NT2/D1 (cell line): ENCODE results near the gene TMEM208.

ENCODE experiments used
- DNase-seq: peaks from one replicate; pipeline ENCODE4 v3.0.0-alpha.2; 2011; ENCODE audit warnings: low read depth, low spot score
- H3K27me3 ChIP-seq: 2 replicates; pipeline ENCODE4 v1.6.0; 2011; ENCODE audit warnings: mild to moderate bottlenecking; ENCODE audit not compliant: insufficient read length, insufficient read depth
- H3K36me3 ChIP-seq: 2 replicates; pipeline ENCODE4 v1.6.1; 2011; ENCODE audit warnings: mild to moderate bottlenecking, low read length, mixed read lengths; ENCODE audit not compliant: insufficient read depth, insufficient read length
- H3K4me1 ChIP-seq: 2 replicates; pipeline ENCODE4 v1.5.1; 2011; ENCODE audit not compliant: insufficient read depth, insufficient read length
- H3K4me3 ChIP-seq: 2 replicates; pipeline ENCODE4 v1.5.1; 2011; ENCODE audit warnings: low read depth; ENCODE audit not compliant: insufficient read length
- H3K9ac ChIP-seq: 2 replicates; pipeline ENCODE4 v1.6.0; 2011; ENCODE audit warnings: low read depth; ENCODE audit not compliant: insufficient read length
- H3K9me3 ChIP-seq: 2 replicates; pipeline ENCODE4 v1.5.1; 2011; ENCODE audit warnings: mild to moderate bottlenecking, low read length; ENCODE audit not compliant: insufficient read depth
- SUZ12 ChIP-seq: IDR thresholded peaks from 2 replicates; pipeline ENCODE4 v1.6.1; 2011; ENCODE audit not compliant: insufficient read length, insufficient read depth; ENCODE audit errors: extremely low read depth
- YY1 ChIP-seq: IDR thresholded peaks from 2 replicates; pipeline ENCODE4 v1.6.1; 2011; ENCODE audit not compliant: insufficient read length, insufficient read depth
- ZNF274 ChIP-seq: IDR thresholded peaks from 2 replicates; pipeline ENCODE4 v1.6.1; 2011; ENCODE audit warnings: mild to moderate bottlenecking, low read depth, low read length

Gene TMEM208

DNA sequence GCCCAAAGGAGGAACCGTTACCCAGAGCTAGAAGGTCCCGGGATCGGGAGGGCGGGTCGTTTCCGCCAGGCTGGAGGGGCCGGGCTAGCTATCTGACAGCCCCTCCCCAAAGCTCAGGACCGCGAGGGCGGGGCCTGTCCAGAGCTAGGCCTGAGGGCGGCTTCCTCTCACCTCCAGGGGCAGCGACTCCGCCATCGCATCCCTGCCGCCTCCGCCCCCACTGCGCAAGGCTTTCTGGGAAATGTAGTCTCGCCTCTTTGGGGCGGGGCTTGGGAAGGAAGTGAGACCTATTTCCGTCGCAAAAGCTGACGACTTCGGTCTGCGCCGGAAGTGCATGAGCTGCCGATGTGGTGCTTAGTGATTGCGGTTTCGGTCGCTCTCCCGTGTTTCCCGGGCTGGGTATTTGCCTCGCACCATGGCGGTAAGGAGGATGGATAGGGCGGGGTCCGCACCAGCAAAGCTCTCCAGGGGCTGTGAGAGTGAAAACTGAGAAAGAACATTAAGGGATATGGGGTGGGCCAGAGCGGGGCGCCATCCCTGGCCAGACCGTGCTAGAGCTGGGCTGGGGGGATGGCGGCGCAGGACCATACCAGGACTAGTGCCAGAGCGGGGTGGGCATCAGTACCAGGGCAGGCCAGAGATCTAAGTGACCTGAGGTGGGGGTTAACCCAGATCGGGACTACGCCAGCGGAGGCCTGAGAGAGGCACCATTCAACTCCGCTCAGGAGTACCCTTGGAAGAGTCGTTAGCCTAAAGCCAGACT, at the start of gene TMEM208:
Gene TMEM208 (plus strand): TSS at position 327 of the 763 bp plus-strand sequence. CDS start 89 bp downstream, at position 416.
- TF ChIP-seq YY1: peak; percentile 63
- no peak for TF ChIP-seq SUZ12
- Histone ChIP-seq H3K27me3 (peaks cover 10% of the 10 kb centered on the region), H3K9me3 (no peaks in the 10 kb centered on the region), H3K4me1 (peaks cover 5% of the 10 kb centered on the region), H3K36me3 (peaks cover 44% of the 10 kb centered on the region), H3K9ac (peak within 1 kb of the TSS; percentile 97), H3K4me3 (peak within 1 kb of the TSS; percentile 97)
- peak; percentile 99 for DNase-seq

DNA sequence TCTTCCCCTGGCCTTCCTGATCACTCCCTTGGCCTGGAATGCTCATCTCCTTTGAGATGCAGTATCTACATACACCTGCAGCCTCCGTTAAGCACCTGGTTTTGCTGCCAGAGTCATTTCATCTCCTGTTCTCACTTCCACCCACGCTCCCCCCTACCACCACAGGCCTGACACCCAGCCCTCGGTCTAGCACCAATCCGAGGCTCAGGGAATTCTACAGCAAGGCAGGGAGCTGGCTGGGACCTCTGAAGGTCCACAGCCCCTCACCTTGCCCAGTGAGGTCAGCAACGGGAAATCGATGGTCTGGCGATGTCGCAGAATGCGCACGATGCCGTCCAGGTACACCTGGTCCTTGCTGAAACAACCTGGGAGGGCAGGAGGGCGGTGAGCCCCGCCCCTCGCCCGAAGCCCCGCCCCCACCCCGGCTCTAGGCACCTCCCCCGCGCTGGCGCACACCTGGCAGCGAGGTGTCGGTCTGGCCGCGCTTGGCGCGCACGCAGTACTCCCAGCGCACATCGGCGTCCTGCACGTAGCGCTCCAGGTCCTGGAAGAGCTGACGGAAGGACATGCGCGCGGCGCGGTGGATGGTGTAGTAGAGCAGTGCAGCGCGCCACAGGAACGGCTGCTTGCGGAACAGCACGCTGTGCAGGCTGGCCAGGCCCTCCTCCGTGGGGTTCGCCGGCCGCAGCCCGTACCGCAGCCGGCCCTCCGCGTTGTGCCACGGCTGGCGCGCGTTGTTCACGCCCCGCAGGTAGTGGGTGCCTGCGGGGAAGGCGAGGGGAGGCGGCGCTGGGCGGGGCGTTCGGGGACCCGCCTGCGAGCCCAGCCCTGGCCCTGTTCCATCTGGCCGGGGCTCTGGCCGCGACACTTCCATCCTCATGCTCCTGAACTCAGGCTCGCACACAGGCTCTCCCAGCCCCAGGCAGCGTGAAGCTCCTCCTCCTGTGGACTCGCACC, 48.9 kb upstream of the TMEM208 start:
- H3K4me1 ChIP-seq: peaks cover 29% of the 10 kb centered on the region
- peak overlapping the region; percentile 77 for H3K9ac ChIP-seq
- no peaks in the 10 kb centered on the region for H3K9me3 ChIP-seq
- H3K4me3 ChIP-seq: peak overlapping the region; percentile 44
- peaks cover 42% of the 10 kb centered on the region for H3K36me3 ChIP-seq
- DNase-seq: peak; percentile 57
- TF ChIP-seq SUZ12 (no peak), ZNF274 (no peak), YY1 (no peak)
- peaks cover 63% of the 10 kb centered on the region for H3K27me3 ChIP-seq

DNA sequence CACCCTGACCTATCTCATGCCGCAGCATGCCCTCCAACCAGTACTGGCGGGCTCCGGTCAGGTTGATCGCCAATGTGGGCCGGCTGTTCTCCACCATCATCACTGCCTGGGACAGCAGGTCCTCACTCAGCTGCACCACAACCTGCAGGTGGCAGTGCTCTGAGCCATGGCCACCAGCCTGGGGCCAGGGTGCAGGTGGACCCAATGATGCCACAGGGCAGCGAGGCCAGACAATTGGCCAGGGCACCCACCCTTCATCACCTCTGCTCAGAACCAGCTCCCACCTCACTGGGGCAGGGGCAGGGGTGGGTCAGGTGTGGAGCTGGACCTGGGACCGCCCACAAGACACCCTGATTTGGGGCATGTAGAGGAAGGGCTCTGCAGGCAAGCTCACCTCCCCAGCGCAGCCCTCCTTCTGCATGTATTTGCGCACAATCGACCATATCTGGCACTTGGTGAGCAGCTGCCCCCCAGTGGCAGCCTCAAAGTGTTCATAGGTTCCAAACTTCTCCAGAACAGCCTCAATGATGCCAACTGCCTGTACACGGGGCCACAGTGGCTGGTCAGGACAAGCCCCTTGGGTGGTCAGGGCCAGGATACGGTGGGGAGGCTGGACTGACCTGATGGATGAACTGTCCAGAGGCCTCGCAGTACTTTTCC, 47.4 kb upstream of the TMEM208 start:
- TF ChIP-seq YY1 (no peak), SUZ12 (no peak), ZNF274 (no peak)
- H3K9me3 ChIP-seq: no peaks in the 10 kb centered on the region
- H3K27me3 ChIP-seq: peaks cover 54% of the 10 kb centered on the region
- H3K4me3 ChIP-seq: no peak overlapping the region
- no peak overlapping the region for H3K9ac ChIP-seq
- H3K4me1 ChIP-seq: peaks cover 20% of the 10 kb centered on the region
- H3K36me3 ChIP-seq: peaks cover 42% of the 10 kb centered on the region
- no peak for DNase-seq

DNA sequence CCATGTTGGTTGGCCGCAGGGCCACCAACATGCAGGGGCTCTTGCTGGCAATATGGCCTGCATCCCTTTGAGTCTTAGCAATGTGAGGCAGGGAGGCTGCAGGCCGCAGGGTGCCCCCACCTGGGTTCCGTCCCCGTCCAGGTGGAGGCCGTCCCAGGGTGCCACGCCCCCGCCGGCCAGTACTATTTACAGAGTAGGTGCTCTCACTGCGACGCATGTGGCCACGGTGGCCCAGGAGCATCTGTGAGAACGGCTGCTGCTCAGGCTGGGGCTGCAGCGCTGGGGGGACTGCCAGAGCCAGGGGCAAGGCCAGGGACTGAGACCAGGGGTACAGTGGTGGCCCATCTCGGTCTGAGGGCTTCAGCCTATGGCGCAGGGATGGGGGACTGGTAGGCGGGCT, 46.8 kb upstream of the TMEM208 start:
- no peak for DNase-seq
- H3K9me3 ChIP-seq: no peaks in the 10 kb centered on the region

DNA sequence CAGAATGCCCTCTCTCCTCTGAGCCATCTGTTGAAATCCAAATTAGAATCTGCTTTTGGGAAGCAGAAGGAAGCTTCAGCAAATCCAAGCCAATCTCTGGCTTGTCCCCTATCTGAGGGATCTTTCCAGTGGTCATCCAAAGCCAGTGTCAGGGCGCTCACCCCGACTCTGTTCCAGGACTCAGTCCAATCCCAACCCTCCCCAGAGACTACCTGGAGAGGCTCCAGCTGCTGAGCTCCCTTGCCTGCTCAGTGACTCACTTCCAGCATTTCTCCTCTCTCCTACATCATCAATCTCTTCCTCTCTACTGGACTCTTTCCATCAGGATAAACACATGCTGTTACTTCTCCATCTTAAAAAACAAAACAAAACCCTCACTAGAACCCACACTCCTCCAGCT, 45.6 kb upstream of the TMEM208 start:
- H3K9ac ChIP-seq: no peak overlapping the region
- H3K9me3 ChIP-seq: no peaks in the 10 kb centered on the region
- peaks cover 30% of the 10 kb centered on the region for H3K4me1 ChIP-seq
- peaks cover 54% of the 10 kb centered on the region for H3K27me3 ChIP-seq
- TF ChIP-seq YY1: no peak
- no peak for TF ChIP-seq SUZ12
- TF ChIP-seq ZNF274: no peak
- H3K4me3 ChIP-seq: no peak overlapping the region
- no peak for DNase-seq
- peaks cover 32% of the 10 kb centered on the region for H3K36me3 ChIP-seq

More for the DNA sequence above, 46.8 kb upstream of the TMEM208 start:
- Histone ChIP-seq H3K27me3 (peaks cover 54% of the 10 kb centered on the region), H3K4me3 (no peak overlapping the region), H3K9ac (no peak overlapping the region), H3K4me1 (peaks cover 22% of the 10 kb centered on the region), H3K36me3 (peaks cover 41% of the 10 kb centered on the region)
- TF ChIP-seq YY1: no peak
- no peak for TF ChIP-seq ZNF274
- no peak for TF ChIP-seq SUZ12

DNA sequence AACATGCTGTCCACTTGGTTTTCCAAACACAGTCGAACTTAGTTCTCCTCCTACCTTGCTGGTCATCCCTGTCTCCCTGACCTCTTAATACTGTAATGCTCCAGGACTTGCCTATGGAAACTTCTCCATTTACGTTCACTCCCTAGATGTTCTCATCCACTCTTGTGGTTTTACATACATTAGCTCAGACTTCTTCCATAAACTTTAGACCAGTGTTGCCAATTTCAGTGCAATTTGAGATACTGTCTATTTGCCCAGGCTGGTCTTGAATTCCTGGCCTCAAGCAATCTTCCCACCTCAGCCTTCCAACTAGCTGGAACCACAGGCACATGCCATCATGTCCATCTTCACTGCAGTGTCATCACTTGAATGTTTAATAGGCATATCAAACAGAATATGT, 44.6 kb upstream of the TMEM208 start:
- H3K4me3 ChIP-seq: no peak overlapping the region

More for the DNA sequence above, 44.6 kb upstream of the TMEM208 start:
- H3K36me3 ChIP-seq: peaks cover 23% of the 10 kb centered on the region
- H3K9ac ChIP-seq: no peak overlapping the region
- H3K4me1 ChIP-seq: peaks cover 38% of the 10 kb centered on the region
- DNase-seq: no peak
- TF ChIP-seq YY1 (no peak), ZNF274 (no peak), SUZ12 (no peak)
- H3K27me3 ChIP-seq: peaks cover 45% of the 10 kb centered on the region
- H3K9me3 ChIP-seq: no peaks in the 10 kb centered on the region
